Measurements from ENCODE around the gene VEGFA.

Gene VEGFA

DNA sequence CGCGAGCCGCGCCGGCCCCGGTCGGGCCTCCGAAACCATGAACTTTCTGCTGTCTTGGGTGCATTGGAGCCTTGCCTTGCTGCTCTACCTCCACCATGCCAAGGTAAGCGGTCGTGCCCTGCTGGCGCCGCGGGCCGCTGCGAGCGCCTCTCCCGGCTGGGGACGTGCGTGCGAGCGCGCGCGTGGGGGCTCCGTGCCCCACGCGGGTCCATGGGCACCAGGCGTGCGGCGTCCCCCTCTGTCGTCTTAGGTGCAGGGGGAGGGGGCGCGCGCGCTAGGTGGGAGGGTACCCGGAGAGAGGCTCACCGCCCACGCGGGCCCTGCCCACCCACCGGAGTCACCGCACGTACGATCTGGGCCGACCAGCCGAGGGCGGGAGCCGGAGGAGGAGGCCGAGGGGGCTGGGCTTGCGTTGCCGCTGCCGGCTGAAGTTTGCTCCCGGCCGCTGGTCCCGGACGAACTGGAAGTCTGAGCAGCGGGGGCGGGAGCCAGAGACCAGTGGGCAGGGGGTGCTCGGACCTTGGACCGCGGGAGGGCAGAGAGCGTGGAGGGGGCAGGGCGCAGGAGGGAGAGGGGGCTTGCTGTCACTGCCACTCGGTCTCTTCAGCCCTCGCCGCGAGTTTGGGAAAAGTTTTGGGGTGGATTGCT lies 1.3 kb downstream of the VEGFA start:
- H3K9me3 ChIP-seq (ENCODE audit: low read depth, low read length), result no peaks in the 10 kb centered on the region
- H3K27ac ChIP-seq, result peak overlapping the region; percentile 47; the same call in 1 of the 2 replicates
- no peak for DNase-seq (ENCODE audit: low read depth, low spot score)
- H3K36me3 ChIP-seq (ENCODE audit: insufficient read depth, low read length), result peaks cover 33% of the 10 kb centered on the region
- TF ChIP-seq FOXP2 (optimal IDR thresholded peaks at IDR 0.05; ENCODE audit: control extremely low read depth, extremely low read length, insufficient read depth) (no peak), POLR2AphosphoS5 (IDR thresholded peaks at IDR 0.05; ENCODE audit: borderline replicate concordance, low read depth, low read length) (peak; percentile 23; the same call in 1 of the 2 replicates), EZH2 (IDR thresholded peaks at IDR 0.05) (no peak)
- peak overlapping the region; percentile 93 for H3K9ac ChIP-seq (ENCODE audit: insufficient read length)
- peak overlapping the region; percentile 96 for H3K4me3 ChIP-seq

DNA sequence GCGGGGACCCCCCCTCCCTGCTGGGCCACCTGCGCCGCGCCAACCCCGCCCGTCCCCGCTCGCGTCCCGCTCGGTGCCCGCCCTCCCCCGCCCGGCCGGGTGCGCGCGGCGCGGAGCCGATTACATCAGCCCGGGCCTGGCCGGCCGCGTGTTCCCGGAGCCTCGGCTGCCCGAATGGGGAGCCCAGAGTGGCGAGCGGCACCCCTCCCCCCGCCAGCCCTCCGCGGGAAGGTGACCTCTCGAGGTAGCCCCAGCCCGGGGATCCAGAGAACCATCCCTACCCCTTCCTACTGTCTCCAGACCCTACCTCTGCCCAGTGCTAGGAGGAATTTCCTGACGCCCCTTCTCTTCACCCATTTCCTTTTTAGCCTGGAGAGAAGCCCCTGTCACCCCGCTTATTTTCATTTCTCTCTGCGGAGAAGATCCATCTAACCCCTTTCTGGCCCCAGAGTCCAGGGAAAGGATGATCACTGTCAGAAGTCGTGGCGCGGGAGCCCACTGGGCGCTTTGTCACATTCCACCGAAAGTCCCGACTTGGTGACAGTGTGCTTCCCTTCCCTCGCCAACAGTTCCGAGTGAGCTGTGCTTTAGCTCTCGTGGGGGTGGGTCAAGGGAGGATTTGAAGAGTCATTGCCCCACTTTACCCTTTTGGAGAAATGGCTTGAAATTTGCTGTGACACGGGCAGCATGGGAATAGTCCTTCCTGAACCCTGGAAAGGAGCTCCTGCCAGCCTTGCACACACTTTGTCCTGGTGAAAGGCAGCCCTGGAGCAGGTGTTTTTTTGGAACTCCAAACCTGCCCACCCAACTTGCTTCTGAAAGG lies 2.1 kb downstream of the VEGFA start:
- H3K9me3 ChIP-seq (ENCODE audit: low read depth, low read length), result no peaks in the 10 kb centered on the region
- no peak for DNase-seq (ENCODE audit: low read depth, low spot score)
- peaks cover 41% of the 10 kb centered on the region for H3K36me3 ChIP-seq (ENCODE audit: insufficient read depth, low read length)
- H3K4me3 ChIP-seq, result peak overlapping the region; percentile 96
- H3K9ac ChIP-seq (ENCODE audit: insufficient read length), result peak overlapping the region; percentile 93
- peak overlapping the region; percentile 83 for H3K27ac ChIP-seq
- TF ChIP-seq FOXP2 (optimal IDR thresholded peaks at IDR 0.05; ENCODE audit: control extremely low read depth, extremely low read length, insufficient read depth) (no peak), POLR2AphosphoS5 (IDR thresholded peaks at IDR 0.05; ENCODE audit: borderline replicate concordance, low read depth, low read length) (no peak; the same call in 1 of the 2 replicates), EZH2 (IDR thresholded peaks at IDR 0.05) (no peak)

DNA sequence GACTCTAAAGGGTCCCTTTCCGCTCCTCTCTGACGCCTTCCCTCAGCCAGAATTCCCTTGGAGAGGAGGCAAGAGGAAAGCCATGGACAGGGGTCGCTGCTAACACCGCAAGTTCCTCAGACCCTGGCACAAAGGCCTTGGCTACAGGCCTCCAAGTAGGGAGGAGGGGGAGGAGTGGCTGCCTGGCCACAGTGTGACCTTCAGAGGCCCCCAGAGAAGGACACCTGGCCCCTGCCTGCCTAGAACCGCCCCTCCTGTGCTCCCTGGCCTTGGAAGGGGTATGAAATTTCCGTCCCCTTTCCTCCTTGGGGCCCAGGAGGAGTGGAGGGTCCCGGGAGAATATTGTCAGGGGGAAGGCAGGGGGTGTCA lies 2.7 kb downstream of the VEGFA start:
- peak overlapping the region; percentile 83 for H3K27ac ChIP-seq
- H3K9me3 ChIP-seq (ENCODE audit: low read depth, low read length), result no peaks in the 10 kb centered on the region
- H3K36me3 ChIP-seq (ENCODE audit: insufficient read depth, low read length), result peaks cover 47% of the 10 kb centered on the region
- no peak for DNase-seq (ENCODE audit: low read depth, low spot score)
- TF ChIP-seq FOXP2 (optimal IDR thresholded peaks at IDR 0.05; ENCODE audit: control extremely low read depth, extremely low read length, insufficient read depth) (no peak), POLR2AphosphoS5 (IDR thresholded peaks at IDR 0.05; ENCODE audit: borderline replicate concordance, low read depth, low read length) (no peak), EZH2 (IDR thresholded peaks at IDR 0.05) (no peak)
- H3K9ac ChIP-seq (ENCODE audit: insufficient read length), result peak overlapping the region; percentile 93
- H3K4me3 ChIP-seq, result peak overlapping the region; percentile 96

DNA sequence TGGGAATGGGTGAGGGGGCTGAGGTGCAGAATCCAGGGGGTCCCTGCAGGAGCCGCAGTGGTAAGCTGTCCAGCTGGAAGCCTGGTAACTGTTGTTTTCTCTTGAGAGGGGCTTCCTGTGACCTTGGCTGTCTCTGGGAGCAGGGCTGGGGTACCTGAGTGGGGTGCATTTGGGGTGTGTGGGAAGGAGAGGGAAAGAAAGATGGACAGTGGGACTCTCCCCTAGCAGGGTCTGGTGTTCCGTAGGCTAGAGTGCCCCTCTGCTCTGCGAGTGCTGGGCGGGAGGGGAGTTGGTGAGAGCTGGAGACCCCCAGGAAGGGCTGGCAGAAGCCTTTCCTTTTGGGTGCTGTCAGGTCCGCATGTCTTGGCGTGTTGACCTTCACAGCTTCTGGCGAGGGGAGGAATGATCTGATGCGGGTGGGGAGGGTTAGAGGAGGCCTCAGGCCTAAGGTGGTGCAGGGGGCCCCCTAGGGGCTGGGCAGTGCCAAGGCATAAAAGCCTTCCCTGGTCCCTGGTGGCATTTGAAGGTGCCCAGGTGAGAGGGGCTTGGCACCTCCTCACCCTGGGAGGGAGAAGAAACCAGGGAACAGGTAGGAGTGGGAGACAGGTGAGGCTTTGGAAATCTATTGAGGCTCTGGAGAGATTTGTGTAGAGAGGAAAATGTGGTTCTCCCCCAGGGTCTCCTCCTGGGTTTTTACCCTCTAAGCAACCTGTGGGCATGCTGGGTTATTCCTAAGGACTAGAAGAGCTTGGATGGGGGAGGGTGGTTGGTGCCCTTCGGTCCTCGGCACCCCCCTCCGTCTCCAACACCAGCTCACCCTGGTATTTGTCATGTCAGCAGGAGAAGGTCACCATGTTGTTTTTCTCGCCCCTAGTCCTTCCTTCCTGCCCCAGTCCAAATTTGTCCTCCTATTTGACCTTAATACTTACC lies 3.3 kb downstream of the VEGFA start:
- TF ChIP-seq POLR2AphosphoS5 (IDR thresholded peaks at IDR 0.05; ENCODE audit: borderline replicate concordance, low read depth, low read length), result 0 out of 2 replicates have a peak, but pooled peaks have one; percentile 25
- no peak for TF ChIP-seq FOXP2 (optimal IDR thresholded peaks at IDR 0.05; ENCODE audit: control extremely low read depth, extremely low read length, insufficient read depth)

DNA sequence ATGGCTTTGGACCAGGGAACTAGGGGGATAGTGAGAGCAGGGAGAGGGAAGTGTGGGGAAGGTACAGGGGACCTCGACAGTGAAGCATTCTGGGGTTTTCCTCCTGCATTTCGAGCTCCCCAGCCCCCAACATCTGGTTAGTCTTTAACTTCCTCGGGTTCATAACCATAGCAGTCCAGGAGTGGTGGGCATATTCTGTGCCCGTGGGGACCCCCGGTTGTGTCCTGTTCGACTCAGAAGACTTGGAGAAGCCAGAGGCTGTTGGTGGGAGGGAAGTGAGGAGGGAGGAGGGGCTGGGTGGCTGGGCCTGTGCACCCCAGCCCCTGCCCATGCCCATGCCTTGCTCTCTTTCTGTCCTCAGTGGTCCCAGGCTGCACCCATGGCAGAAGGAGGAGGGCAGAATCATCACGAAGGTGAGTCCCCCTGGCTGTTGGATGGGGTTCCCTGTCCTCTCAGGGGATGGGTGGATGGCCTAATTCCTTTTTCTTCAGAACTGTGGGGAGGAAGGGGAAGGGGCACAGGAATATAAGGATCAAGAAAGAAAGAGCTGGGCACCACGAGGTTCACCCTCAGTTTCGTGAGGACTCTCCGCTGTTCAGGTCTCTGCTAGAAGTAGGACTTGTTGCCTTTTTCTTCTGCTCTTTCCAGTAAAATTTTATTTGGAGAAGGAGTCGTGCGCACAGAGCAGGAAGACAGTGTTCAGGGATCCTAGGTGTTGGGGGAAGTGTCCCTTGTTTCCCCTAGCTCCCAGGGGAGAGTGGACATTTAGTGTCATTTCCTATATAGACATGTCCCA lies 4.2 kb downstream of the VEGFA start:
- Histone ChIP-seq H3K9me3 (ENCODE audit: low read depth, low read length) (no peaks in the 10 kb centered on the region), H3K9ac (ENCODE audit: insufficient read length) (peak overlapping the region; percentile 93), H3K27ac (no peak overlapping the region), H3K36me3 (ENCODE audit: insufficient read depth, low read length) (peaks cover 62% of the 10 kb centered on the region), H3K4me3 (peak overlapping the region; percentile 96)
- no peak for TF ChIP-seq POLR2AphosphoS5 (IDR thresholded peaks at IDR 0.05; ENCODE audit: borderline replicate concordance, low read depth, low read length)
- TF ChIP-seq EZH2 (IDR thresholded peaks at IDR 0.05), result no peak
- no peak for TF ChIP-seq FOXP2 (optimal IDR thresholded peaks at IDR 0.05; ENCODE audit: control extremely low read depth, extremely low read length, insufficient read depth)
- DNase-seq (ENCODE audit: low read depth, low spot score), result no peak

More for the DNA sequence above, 3.3 kb downstream of the VEGFA start:
- Histone ChIP-seq H3K36me3 (ENCODE audit: insufficient read depth, low read length) (peaks cover 53% of the 10 kb centered on the region), H3K9me3 (ENCODE audit: low read depth, low read length) (no peaks in the 10 kb centered on the region), H3K9ac (ENCODE audit: insufficient read length) (peak overlapping the region; percentile 93), H3K27ac (peak overlapping the region; percentile 83), H3K4me3 (peak overlapping the region; percentile 96)
- no peak for DNase-seq (ENCODE audit: low read depth, low spot score)

DNA sequence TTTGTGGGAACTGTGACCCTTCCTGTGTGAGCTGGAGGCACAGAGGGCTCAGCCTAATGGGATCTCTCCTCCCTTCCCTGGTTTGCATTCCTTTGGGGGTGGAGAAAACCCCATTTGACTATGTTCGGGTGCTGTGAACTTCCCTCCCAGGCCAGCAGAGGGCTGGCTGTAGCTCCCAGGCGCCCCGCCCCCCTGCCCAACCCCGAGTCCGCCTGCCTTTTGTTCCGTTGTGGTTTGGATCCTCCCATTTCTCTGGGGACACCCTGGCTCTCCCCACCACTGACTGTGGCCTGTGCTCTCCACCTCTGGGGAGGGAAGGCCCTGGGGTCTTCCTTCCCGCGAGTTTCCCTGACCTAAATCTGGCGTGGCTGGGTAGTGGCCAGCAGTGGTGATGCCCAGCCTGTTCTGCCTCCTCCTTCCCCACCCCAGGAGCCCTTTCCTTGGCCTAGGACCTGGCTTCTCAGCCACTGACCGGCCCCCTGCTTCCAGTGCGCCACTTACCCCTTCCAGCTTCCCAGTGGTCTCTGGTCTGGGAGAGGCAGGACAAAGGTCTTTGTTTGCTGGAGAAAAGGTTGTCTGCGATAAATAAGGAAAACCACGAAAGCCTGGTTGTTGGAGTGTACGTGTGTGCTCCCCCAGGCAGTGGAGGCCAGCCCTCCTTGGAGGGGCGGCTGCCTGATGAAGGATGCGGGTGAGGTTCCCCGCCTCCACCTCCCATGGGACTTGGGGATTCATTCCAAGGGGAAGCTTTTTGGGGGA lies 4.9 kb downstream of the VEGFA start:
- DNase-seq (ENCODE audit: low read depth, low spot score), result no peak
- H3K27ac ChIP-seq, result peak overlapping the region; percentile 62
- TF ChIP-seq POLR2AphosphoS5 (IDR thresholded peaks at IDR 0.05; ENCODE audit: borderline replicate concordance, low read depth, low read length) (no peak), EZH2 (IDR thresholded peaks at IDR 0.05) (no peak), FOXP2 (optimal IDR thresholded peaks at IDR 0.05; ENCODE audit: control extremely low read depth, extremely low read length, insufficient read depth) (peak; percentile 46)
- H3K9me3 ChIP-seq (ENCODE audit: low read depth, low read length), result no peaks in the 10 kb centered on the region
- H3K9ac ChIP-seq (ENCODE audit: insufficient read length), result peak overlapping the region; percentile 35
- peaks cover 70% of the 10 kb centered on the region for H3K36me3 ChIP-seq (ENCODE audit: insufficient read depth, low read length)
- H3K4me3 ChIP-seq, result peak overlapping the region; percentile 96

DNA sequence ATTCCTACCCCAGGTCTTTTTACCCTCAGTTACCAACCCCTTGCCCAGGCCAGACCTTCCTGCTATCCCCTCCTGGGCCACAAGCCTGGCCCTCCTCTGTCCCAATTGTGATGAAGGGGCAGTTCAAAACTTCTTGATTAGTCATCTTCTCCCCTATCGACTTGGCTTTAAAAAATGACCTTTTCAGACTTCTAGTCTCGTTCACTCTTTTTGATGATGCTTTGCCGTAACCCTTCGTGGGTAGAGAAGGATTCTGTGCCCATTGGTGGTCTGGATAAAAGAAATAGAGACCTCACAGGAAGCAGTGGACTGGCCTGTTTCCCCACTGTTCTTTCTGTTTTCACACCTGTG lies 5.5 kb downstream of the VEGFA start:
- peaks cover 75% of the 10 kb centered on the region for H3K36me3 ChIP-seq (ENCODE audit: insufficient read depth, low read length)
- no peak overlapping the region for H3K9ac ChIP-seq (ENCODE audit: insufficient read length)
- DNase-seq (ENCODE audit: low read depth, low spot score), result no peak
- no peaks in the 10 kb centered on the region for H3K9me3 ChIP-seq (ENCODE audit: low read depth, low read length)
- TF ChIP-seq POLR2AphosphoS5 (IDR thresholded peaks at IDR 0.05; ENCODE audit: borderline replicate concordance, low read depth, low read length), result no peak
- TF ChIP-seq FOXP2 (optimal IDR thresholded peaks at IDR 0.05; ENCODE audit: control extremely low read depth, extremely low read length, insufficient read depth), result no peak
- no peak for TF ChIP-seq EZH2 (IDR thresholded peaks at IDR 0.05)
- no peak overlapping the region for H3K4me3 ChIP-seq
- H3K27ac ChIP-seq, result peak overlapping the region; percentile 62

Measured in SK-N-MC (cell line).